SK-N-MC (cell line): ENCODE data around the gene C1orf115.

Experiments
- EZH2 ChIP-seq: fragments of 200-600 bp; sonication (generic); IDR thresholded peaks from one replicate; pipeline ENCODE4 v1.6.1; 2017; ENCODE audit warnings: antibody characterized with exemption
- FOXP2 ChIP-seq: optimal IDR thresholded peaks from 2 replicates; pipeline ENCODE3; 2011; ENCODE audit warnings: mild to moderate bottlenecking, moderate library complexity; ENCODE audit not compliant: insufficient read depth; ENCODE audit errors: extremely low read length, control extremely low read depth
- POLR2AphosphoS5 ChIP-seq: IDR thresholded peaks from 2 replicates; pipeline ENCODE4 v1.6.1; 2012; ENCODE audit warnings: mild to moderate bottlenecking, low read depth, low read length, borderline replicate concordance

- no peak for TF ChIP-seq EZH2
- no peak for TF ChIP-seq POLR2AphosphoS5
- TF ChIP-seq FOXP2, result no peak
Observed at GRCh38 chr1:220681220-220681880, 8.8 kb upstream of the C1orf115 start.
